ENCODE measurements around the gene PALLD.
"Not testable (repeated sequence)": the region's sequence is repeated elsewhere in the genome, so short reads cannot be mapped to it uniquely, and the experiment has no call there.

The PALLD gene

GRCh38 chr4:168720396-168720900 lies 223.6 kb downstream of the PALLD start:
- Mint-ChIP-seq H3K27ac (no peak overlapping the region), H3K36me3 (no peaks in the 10 kb centered on the region), H3K4me1 (peaks cover 11% of the 10 kb centered on the region), H3K27me3 (peaks cover 23% of the 10 kb centered on the region), H3K4me3 (no peak overlapping the region), H3K9me3 (no peaks in the 10 kb centered on the region)
- ATAC-seq = no peak

GRCh38 chr4:168722391-168722790 lies 225.5 kb downstream of the PALLD start:
- Mint-ChIP-seq H3K4me1 (peaks cover 11% of the 10 kb centered on the region), H3K36me3 (no peaks in the 10 kb centered on the region), H3K9me3 (no peaks in the 10 kb centered on the region), H3K4me3 (no peak overlapping the region), H3K27me3 (peaks cover 33% of the 10 kb centered on the region), H3K27ac (no peak overlapping the region)
- no peak for ATAC-seq

GRCh38 chr4:168723020-168723419 lies 226.2 kb downstream of the PALLD start:
- ATAC-seq = peak; percentile 53
- H3K27ac Mint-ChIP-seq = no peak overlapping the region
- no peaks in the 10 kb centered on the region for H3K36me3 Mint-ChIP-seq
- H3K4me1 Mint-ChIP-seq = peaks cover 11% of the 10 kb centered on the region
- no peak overlapping the region for H3K4me3 Mint-ChIP-seq
- peaks cover 34% of the 10 kb centered on the region for H3K27me3 Mint-ChIP-seq
- peaks cover 3% of the 10 kb centered on the region for H3K9me3 Mint-ChIP-seq

- H3K4me3 Mint-ChIP-seq = no peak overlapping the region
- peaks cover 39% of the 10 kb centered on the region for H3K27me3 Mint-ChIP-seq
- peaks cover 11% of the 10 kb centered on the region for H3K4me1 Mint-ChIP-seq
- no peak for ATAC-seq
- H3K9me3 Mint-ChIP-seq = peaks cover 3% of the 10 kb centered on the region
- no peak overlapping the region for H3K27ac Mint-ChIP-seq
- H3K36me3 Mint-ChIP-seq = no peaks in the 10 kb centered on the region
Measured at GRCh38 chr4:168723569-168723968, 226.7 kb downstream of the PALLD start.

- H3K9me3 Mint-ChIP-seq = peaks cover 6% of the 10 kb centered on the region
- H3K4me3 Mint-ChIP-seq = no peak overlapping the region
- no peak overlapping the region for H3K27ac Mint-ChIP-seq
- no peak for ATAC-seq
- no peaks in the 10 kb centered on the region for H3K36me3 Mint-ChIP-seq
- H3K27me3 Mint-ChIP-seq = peaks cover 46% of the 10 kb centered on the region
- peaks cover 11% of the 10 kb centered on the region for H3K4me1 Mint-ChIP-seq
Measured at GRCh38 chr4:168724243-168724642, 227.4 kb downstream of the PALLD start.

GRCh38 chr4:168724686-168725411 lies 228.0 kb downstream of the PALLD start:
- H3K27me3 Mint-ChIP-seq = peaks cover 52% of the 10 kb centered on the region
- H3K4me1 Mint-ChIP-seq = peaks cover 11% of the 10 kb centered on the region
- peaks cover 9% of the 10 kb centered on the region for H3K9me3 Mint-ChIP-seq
- no peak overlapping the region for H3K27ac Mint-ChIP-seq
- no peak overlapping the region for H3K4me3 Mint-ChIP-seq
- ATAC-seq = peak; percentile 39
- H3K36me3 Mint-ChIP-seq = no peaks in the 10 kb centered on the region

- no peaks in the 10 kb centered on the region for H3K36me3 Mint-ChIP-seq
- peaks cover 11% of the 10 kb centered on the region for H3K4me1 Mint-ChIP-seq
- H3K4me3 Mint-ChIP-seq = no peak overlapping the region
- peaks cover 9% of the 10 kb centered on the region for H3K9me3 Mint-ChIP-seq
- H3K27me3 Mint-ChIP-seq = peaks cover 62% of the 10 kb centered on the region
- H3K27ac Mint-ChIP-seq = no peak overlapping the region
- ATAC-seq = no peak
Measured at GRCh38 chr4:168725930-168726329, 229.1 kb downstream of the PALLD start.

- H3K27me3 Mint-ChIP-seq = peaks cover 52% of the 10 kb centered on the region
- H3K4me1 Mint-ChIP-seq = peaks cover 11% of the 10 kb centered on the region
- ATAC-seq, H3K27ac Mint-ChIP-seq, H3K36me3 Mint-ChIP-seq, H3K9me3 Mint-ChIP-seq, H3K4me3 Mint-ChIP-seq: not testable (repeated sequence)
Measured at GRCh38 chr4:168727181-168727580, 230.3 kb downstream of the PALLD start.

- peaks cover 39% of the 10 kb centered on the region for H3K27me3 Mint-ChIP-seq
- no peak overlapping the region for H3K4me3 Mint-ChIP-seq
- H3K9me3 Mint-ChIP-seq = peaks cover 9% of the 10 kb centered on the region
- H3K36me3 Mint-ChIP-seq = no peaks in the 10 kb centered on the region
- ATAC-seq = no peak
- no peak overlapping the region for H3K27ac Mint-ChIP-seq
- H3K4me1 Mint-ChIP-seq = no peaks in the 10 kb centered on the region
Measured at GRCh38 chr4:168731006-168731636, 234.3 kb downstream of the PALLD start.

- no peak overlapping the region for H3K4me3 Mint-ChIP-seq
- H3K36me3 Mint-ChIP-seq = no peaks in the 10 kb centered on the region
- H3K27me3 Mint-ChIP-seq = peaks cover 34% of the 10 kb centered on the region
- ATAC-seq = peak; percentile 60
- H3K27ac Mint-ChIP-seq = no peak overlapping the region
- peaks cover 9% of the 10 kb centered on the region for H3K9me3 Mint-ChIP-seq
- H3K4me1 Mint-ChIP-seq = no peaks in the 10 kb centered on the region
Measured at GRCh38 chr4:168731706-168732414, 235.0 kb downstream of the PALLD start.

- Mint-ChIP-seq H3K4me1 (no peaks in the 10 kb centered on the region), H3K27ac (no peak overlapping the region), H3K9me3 (peaks cover 9% of the 10 kb centered on the region), H3K36me3 (no peaks in the 10 kb centered on the region), H3K4me3 (no peak overlapping the region), H3K27me3 (peaks cover 27% of the 10 kb centered on the region)
- ATAC-seq = no peak
Measured at GRCh38 chr4:168732714-168733113, 235.9 kb downstream of the PALLD start.

GRCh38 chr4:168734703-168735678 lies 238.1 kb downstream of the PALLD start:
- Mint-ChIP-seq H3K27me3 (peaks cover 8% of the 10 kb centered on the region), H3K27ac (no peak overlapping the region), H3K4me3 (no peak overlapping the region), H3K9me3 (no peaks in the 10 kb centered on the region), H3K4me1 (no peaks in the 10 kb centered on the region), H3K36me3 (no peaks in the 10 kb centered on the region)
- no peak for ATAC-seq

GRCh38 chr4:168735735-168736134 lies 238.9 kb downstream of the PALLD start:
- no peak overlapping the region for H3K4me3 Mint-ChIP-seq
- H3K36me3 Mint-ChIP-seq = no peaks in the 10 kb centered on the region
- no peak overlapping the region for H3K27ac Mint-ChIP-seq
- H3K27me3 Mint-ChIP-seq = peaks cover under 1% of the 10 kb centered on the region
- ATAC-seq = no peak
- no peaks in the 10 kb centered on the region for H3K9me3 Mint-ChIP-seq
- H3K4me1 Mint-ChIP-seq = no peaks in the 10 kb centered on the region

- H3K4me1 Mint-ChIP-seq = no peaks in the 10 kb centered on the region
- H3K27ac Mint-ChIP-seq = no peak overlapping the region
- H3K9me3 Mint-ChIP-seq = no peaks in the 10 kb centered on the region
- H3K36me3 Mint-ChIP-seq = no peaks in the 10 kb centered on the region
- no peak overlapping the region for H3K4me3 Mint-ChIP-seq
- no peak for ATAC-seq
- H3K27me3 Mint-ChIP-seq = no peaks in the 10 kb centered on the region
Measured at GRCh38 chr4:168736860-168737805, 240.3 kb downstream of the PALLD start.

Data from stimulated activated memory B cell treated with anti-CD40 and anti-IgM and Interleukin-4, amounts not matched to agents 10 μg/mL and 1 μg/mL and 100 μg/mL, for 72 hours (primary cell).